Esophagus muscularis mucosa (tissue), 4 donors: ENCODE data around the gene PLXDC2.

Experiments used
- CTCF ChIP-seq, 3 experiments: fragments of 200-600 bp in 2 of 3; fragments of 450-650 bp in 1 of 3; sonication (generic) in 2 of 3; IDR thresholded peaks; one replicate each; pipeline ENCODE4 v1.5.1; 2017 to 2019; ENCODE audit warnings: antibody characterized with exemption in 3 of 3, mild to moderate bottlenecking in 2 of 3, moderate library complexity in 1 of 3
- EP300 ChIP-seq: sonication (generic); formaldehyde crosslinking; IDR thresholded peaks from one replicate; pipeline ENCODE4 v1.6.1; 2017; ENCODE audit warnings: antibody characterized with exemption
- POLR2A ChIP-seq: fragments of 450-650 bp; IDR thresholded peaks from one replicate; pipeline ENCODE4 v1.6.1; 2017; ENCODE audit warnings: antibody characterized with exemption, moderate library complexity, mild to moderate bottlenecking, low read depth

- TF ChIP-seq CTCF (IDR thresholded peaks at IDR 0.05) (no peak), POLR2A (no peak), EP300 (no peak)
Observed at GRCh38 chr10:19818876-19819275, 2.6 kb downstream of the PLXDC2 start.
